Endothelial cell of umbilical vein (primary cell): ENCODE measurements around the gene MRGPRG. TPM values are rescaled to one million over a fixed set of nuclear protein-coding genes. Genes with fewer than 3 reads are reported as not detected.

Experiments used
- BruUV-seq: library from RNA; stranded (reverse); fragments of 400-500 nt; replicated peaks from 2 replicates; lab custom pipeline; 2021; lab: Mats Ljungman, UMichigan
- CTCF ChIA-PET: fragments of 300-600, 350-600 bp; sonication (Branson Sonifier 250); formaldehyde crosslinking; loops from one replicate; lab custom pipeline; 2021; ENCODE audit warnings: antibody characterized with exemption, inconsistent platforms; lab: Charles Lee
- POLR2A ChIA-PET: fragments of 300-600, 350-600 bp; sonication (Branson Sonifier 250); formaldehyde crosslinking; loops from one replicate; lab custom pipeline; 2021; ENCODE audit warnings: antibody characterized with exemption, inconsistent platforms; lab: Charles Lee
- DNase-seq: peaks from one replicate; pipeline ENCODE4 v3.0.0-alpha.2; 2011; ENCODE audit warnings: low read depth, low spot score
- FAIRE-seq: peaks from 2 replicates; lab custom pipeline; 2011; peaks lifted over from hg19 to GRCh38; lab: Jason Lieb, UNC
- H2AFZ ChIP-seq: 2 replicates; pipeline ENCODE4 v1.6.0; 2012; ENCODE audit warnings: low read depth, low read length, control low read depth, inconsistent platforms
- H3K27ac ChIP-seq: 2 replicates; pipeline ENCODE4 v1.5.1; 2011; ENCODE audit warnings: low read depth, mild to moderate bottlenecking, control low read depth, low read length, moderate library complexity; ENCODE audit not compliant: insufficient read depth
- H3K27me3 ChIP-seq, 2 experiments: 2 replicates each; pipeline versions ENCODE4 v1.6.0 to v1.6.1; 2011; ENCODE audit warnings: low read length in 2 of 2, mixed read lengths in 1 of 2; ENCODE audit not compliant: control insufficient read depth in 2 of 2, insufficient read depth in 2 of 2
- H3K36me3 ChIP-seq, 2 experiments: 2 replicates in 1 of 2; 3 replicates in 1 of 2; pipeline ENCODE4 v1.5.1; 2011; ENCODE audit warnings: low read length in 2 of 2, mild to moderate bottlenecking in 1 of 2, moderate library complexity in 1 of 2; ENCODE audit not compliant: control insufficient read depth in 2 of 2, insufficient read depth in 2 of 2; ENCODE audit errors: extremely low read depth in 1 of 2
- H3K4me1 ChIP-seq: 3 replicates; pipeline ENCODE4 v1.5.1; 2011; ENCODE audit warnings: mild to moderate bottlenecking, low read length; ENCODE audit not compliant: control insufficient read depth, insufficient read depth; ENCODE audit errors: extremely low read depth
- H3K4me2 ChIP-seq: 2 replicates; pipeline ENCODE4 v1.6.1; 2011; ENCODE audit warnings: low read length, control low read depth, mixed read lengths; ENCODE audit not compliant: insufficient read depth
- H3K4me3 ChIP-seq, 3 experiments: fragments of 200-600 bp in 1 of 3; sonication (generic), shearing (Covaris generic) in 1 of 3; replicated peaks in 1 of 3; 2 replicates each; pipeline ENCODE4 v1.5.1; 2011 to 2016; ENCODE audit warnings: control low read depth in 3 of 3, low read length in 3 of 3, mild to moderate bottlenecking in 2 of 3, inconsistent platforms in 1 of 3, low read depth in 1 of 3, moderate library complexity in 1 of 3; ENCODE audit not compliant: insufficient read depth in 1 of 3
- H3K79me2 ChIP-seq: 2 replicates; pipeline ENCODE4 v1.6.0; 2012; ENCODE audit warnings: low read length, inconsistent platforms; ENCODE audit not compliant: control insufficient read depth, insufficient read depth
- H3K9ac ChIP-seq: replicated peaks from 2 replicates; pipeline ENCODE3; 2011; ENCODE audit warnings: low read length, control low read depth; ENCODE audit not compliant: insufficient read depth; ENCODE audit errors: extremely low read depth
- H3K9me1 ChIP-seq: replicated peaks from 3 replicates; pipeline ENCODE4 v1.6.0; 2011; ENCODE audit warnings: mild to moderate bottlenecking, low read length; ENCODE audit not compliant: control insufficient read depth, insufficient read depth; ENCODE audit errors: extremely low read depth
- H3K9me3 ChIP-seq: replicated peaks from 2 replicates; pipeline ENCODE4 v1.5.1; 2012; ENCODE audit warnings: low read length, inconsistent platforms; ENCODE audit not compliant: control insufficient read depth, insufficient read depth
- H4K20me1 ChIP-seq: replicated peaks from 2 replicates; pipeline ENCODE3; 2011; ENCODE audit warnings: mild to moderate bottlenecking, low read length; ENCODE audit not compliant: control insufficient read depth, insufficient read depth; ENCODE audit errors: extremely low read depth
- CTCF ChIP-seq, 2 donors: IDR thresholded peaks; 1 replicate in 1 of 2; 2 replicates in 1 of 2; pipeline ENCODE4 v1.5.1; 2011; ENCODE audit warnings: low read length in 2 of 2, mild to moderate bottlenecking in 2 of 2, moderate library complexity in 2 of 2, control low read depth in 1 of 2, inconsistent platforms in 1 of 2, low read depth in 1 of 2; ENCODE audit not compliant: insufficient read depth in 1 of 2; ENCODE audit errors: extremely low read depth in 1 of 2
- EZH2 ChIP-seq: IDR thresholded peaks from 2 replicates; pipeline ENCODE4 v1.6.1; 2012; ENCODE audit warnings: borderline replicate concordance, low read depth, mild to moderate bottlenecking, moderate library complexity, low read length, inconsistent platforms; ENCODE audit not compliant: severe bottlenecking
- FOS ChIP-seq: IDR thresholded peaks from 2 replicates; pipeline ENCODE4 v1.6.1; 2011; ENCODE audit warnings: mild to moderate bottlenecking, low read length, moderate library complexity, borderline replicate concordance; ENCODE audit not compliant: insufficient read depth
- GATA2 ChIP-seq: IDR thresholded peaks from 2 replicates; pipeline ENCODE4 v1.7.0; 2011; ENCODE audit warnings: low read depth, mild to moderate bottlenecking, moderate library complexity, mixed read lengths, low read length; ENCODE audit not compliant: insufficient read length, insufficient read depth
- JUN ChIP-seq: IDR thresholded peaks from 2 replicates; pipeline ENCODE4 v1.6.1; 2011; ENCODE audit warnings: borderline replicate concordance, low read depth; ENCODE audit not compliant: insufficient read length, insufficient read depth
- MAX ChIP-seq: IDR thresholded peaks from 2 replicates; pipeline ENCODE4 v1.6.1; 2011; ENCODE audit not compliant: insufficient read depth, insufficient read length
- MYC ChIP-seq: IDR thresholded peaks from one replicate; pipeline ENCODE4 v1.6.1; 2011; ENCODE audit warnings: mild to moderate bottlenecking, low read depth, low read length
- POLR2A ChIP-seq: IDR thresholded peaks from 2 replicates; pipeline ENCODE4 v1.6.1; 2012; ENCODE audit warnings: low read depth, mild to moderate bottlenecking, control low read depth, low read length
- POLR2AphosphoS5 ChIP-seq: IDR thresholded peaks from 2 replicates; pipeline ENCODE4 v1.6.1; 2012; ENCODE audit warnings: low read depth, mild to moderate bottlenecking, control low read depth, low read length, moderate library complexity; ENCODE audit not compliant: insufficient read depth
- dilution Hi-C: fragments of 300-500 bp; cut with MboI; formaldehyde crosslinking; loops from one replicate; pipeline ENCODE4 v1.15.0; 2019; ENCODE audit warnings: low sequenced_read_pairs; ENCODE audit not compliant: extremely low pct_ligation_motif_present
- intact Hi-C: fragments of 100-400 bp; cut with micrococcal nuclease; formaldehyde crosslinking; loops from one replicate; pipeline ENCODE4 v1.10.0; 2022
- polyA plus RNA-seq, 4 experiments: library from polyadenylated mRNA; depleted of rRNA in 3 of 4; stranded (reverse) in 3 of 4; unstranded in 1 of 4; fragments of >200 nt; gene quantifications; 2 replicates each; pipeline versions ENCODE4 v1.2.1 to v1.2.3, GENCODE V29; 2011 to 2012; ENCODE audit warnings: missing spikeins in 1 of 4
- total RNA-seq: library from RNA; stranded (reverse); gene quantifications from 2 replicates; pipeline ENCODE4 v1.2.3, GENCODE V29; 2021

Gene MRGPRG
- total and polyA plus RNA-seq, 2 donors (not counting 3 experiments of a cell fraction or from before 2014, with no cell fraction given), result not detected

- no TSS peak for BruUV-seq
- H3K27me3 ChIP-seq, result no peaks in the 10 kb centered on the region
Measured at GRCh38 chr11:3222941-3223915, 4.6 kb upstream of the MRGPRG start.

More at GRCh38 chr11:3222941-3223915, 4.6 kb upstream of the MRGPRG start:
- Histone ChIP-seq H4K20me1 (no peaks in the 10 kb centered on the region), H2AFZ (no peak overlapping the region), H3K9ac (no peak overlapping the region), H3K4me1 (no peaks in the 10 kb centered on the region), H3K27ac (no peak overlapping the region), H3K4me2 (no peak overlapping the region), H3K36me3 (no peaks in the 10 kb centered on the region), H3K79me2 (no peaks in the 10 kb centered on the region), H3K4me3 (no peak overlapping the region), H3K9me1 (no peaks in the 10 kb centered on the region), H3K9me3 (no peaks in the 10 kb centered on the region)
- ChIA-PET CTCF (interaction anchor here (1.1 to 3.2 kb wide), 4 partner anchors 13 to 185 kb away, joined by 3 to 18 read pairs (median 3); no protein-coding TSS in a partner anchor), POLR2A (no interaction called here)
- no peak for FAIRE-seq
- no peak for DNase-seq
- intact Hi-C loops (no loop called here), dilution Hi-C loops (no loop called here)
- TF ChIP-seq MAX, result no peak
- TF ChIP-seq EZH2, result no peak
- no peak for TF ChIP-seq MYC
- TF ChIP-seq GATA2, result no peak
- no peak for TF ChIP-seq POLR2A
- TF ChIP-seq JUN, result no peak
- TF ChIP-seq POLR2AphosphoS5, result no peak
- no peak for TF ChIP-seq CTCF (IDR thresholded peaks at IDR 0.05; ENCODE audit: extremely low read depth in 1 of 2, insufficient read depth in 1 of 2, low read depth in 1 of 2, low read length in 2 of 2)
- TF ChIP-seq FOS, result no peak
